Tibial nerve (tissue), 4 donors: Measurements from ENCODE around the gene TRIM8. TPM values are rescaled to one million over a fixed set of nuclear protein-coding genes. Genes with fewer than 3 reads are reported as not detected.

Source experiments
- DNase-seq, 2 donors: peaks; one replicate each; pipeline ENCODE4 v3.0.0-alpha.2; 2019; ENCODE audit warnings: low spot score in 2 of 2
- H3K27ac ChIP-seq, 4 donors: fragments of 200-600 bp; sonication (generic) in 3 of 4; one replicate each; pipeline ENCODE4 v1.5.1; 2017 to 2019; ENCODE audit warnings: mild to moderate bottlenecking in 1 of 4
- H3K27me3 ChIP-seq, 2 donors: fragments of 200-600 bp; sonication (generic) in 1 of 2; one replicate each; pipeline versions ENCODE4 v1.5.1 to v1.6.0; 2017 to 2019
- H3K36me3 ChIP-seq, 3 donors: fragments of 200-600 bp; sonication (generic); one replicate each; pipeline ENCODE4 v1.5.1; 2018 to 2019
- H3K4me1 ChIP-seq, 4 donors: fragments of 200-600 bp; sonication (generic) in 3 of 4; one replicate each; pipeline ENCODE4 v1.5.1; 2017 to 2019
- H3K4me3 ChIP-seq, 4 donors: fragments of 200-600 bp; sonication (generic) in 3 of 4; one replicate each; pipeline ENCODE4 v1.5.1; 2017 to 2019; ENCODE audit warnings: mild to moderate bottlenecking in 1 of 4, moderate library complexity in 1 of 4
- H3K9me3 ChIP-seq, 4 donors: fragments of 200-600 bp; sonication (generic) in 3 of 4; one replicate each; pipeline ENCODE4 v1.5.1; 2017 to 2019
- EP300 ChIP-seq, 2 donors: sonication (generic); formaldehyde crosslinking; IDR thresholded peaks; one replicate each; pipeline ENCODE4 v1.6.1; 2017; ENCODE audit warnings: antibody characterized with exemption in 2 of 2, mild to moderate bottlenecking in 1 of 2
- POLR2A ChIP-seq, 2 donors: fragments of 450-650 bp; IDR thresholded peaks; one replicate each; pipeline ENCODE4 v1.6.1; 2017; ENCODE audit warnings: antibody characterized with exemption in 2 of 2, mild to moderate bottlenecking in 2 of 2, moderate library complexity in 2 of 2
- WGBS, 2 donors: methylation state at CpG; one replicate each; pipeline ENCODE4 v1.1.5; 2018; 5-methylcytosine and 5-hydroxymethylcytosine counted together
- total RNA-seq, 4 donors: library from RNA; depleted of rRNA; stranded (reverse); fragments of >200 nt; gene quantifications; one replicate each; pipeline ENCODE4 v1.1.0, GENCODE V29; 2016
- TF ChIP-seq, protein P1 (sequence below), 5 experiments: fragments of 200-600 bp in 3 of 5; fragments of 450-650 bp in 2 of 5; sonication (generic) in 3 of 5; IDR thresholded peaks; one replicate each; pipeline ENCODE4 v1.5.1; 2016 to 2019; ENCODE audit warnings: antibody characterized with exemption in 5 of 5, mild to moderate bottlenecking in 3 of 5, moderate library complexity in 2 of 5

The TRIM8 gene
- total RNA-seq, 4 donors from 2014 or later, result 156 to 206 (median 157) TPM

DNA sequence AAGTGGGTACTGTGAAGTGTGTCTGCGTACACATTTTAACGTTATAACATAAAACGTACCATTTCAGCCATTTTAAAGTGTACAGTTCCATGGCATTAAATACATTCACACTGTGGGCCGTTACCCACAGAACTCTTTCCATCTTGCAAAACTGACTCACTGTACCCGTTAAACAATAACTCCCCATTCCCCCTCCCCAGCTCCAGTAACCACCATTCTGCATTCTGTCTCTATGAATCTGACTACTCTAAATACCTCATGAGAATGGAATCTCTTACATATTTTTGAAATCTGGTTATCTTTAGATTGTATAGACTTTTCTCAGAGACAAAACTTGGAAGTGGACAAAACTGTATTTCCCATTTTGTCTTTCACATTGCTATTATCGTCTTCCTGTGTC, 60.6 kb downstream of the TRIM8 start:
- no peak overlapping the region for H3K27ac ChIP-seq
- 60 to 75% methylated on average over 6 of the region's 6 CpGs for WGBS, 2 donors
- peaks cover 0 to 48% (median 4%) of the 10 kb centered on the region in 4 donors for H3K4me1 ChIP-seq
- H3K9me3 ChIP-seq, result no peaks in the 10 kb centered on the region
- peaks cover 0 to 6% (median 0%) of the 10 kb centered on the region in 3 donors for H3K36me3 ChIP-seq
- TF ChIP-seq, protein P1, sequence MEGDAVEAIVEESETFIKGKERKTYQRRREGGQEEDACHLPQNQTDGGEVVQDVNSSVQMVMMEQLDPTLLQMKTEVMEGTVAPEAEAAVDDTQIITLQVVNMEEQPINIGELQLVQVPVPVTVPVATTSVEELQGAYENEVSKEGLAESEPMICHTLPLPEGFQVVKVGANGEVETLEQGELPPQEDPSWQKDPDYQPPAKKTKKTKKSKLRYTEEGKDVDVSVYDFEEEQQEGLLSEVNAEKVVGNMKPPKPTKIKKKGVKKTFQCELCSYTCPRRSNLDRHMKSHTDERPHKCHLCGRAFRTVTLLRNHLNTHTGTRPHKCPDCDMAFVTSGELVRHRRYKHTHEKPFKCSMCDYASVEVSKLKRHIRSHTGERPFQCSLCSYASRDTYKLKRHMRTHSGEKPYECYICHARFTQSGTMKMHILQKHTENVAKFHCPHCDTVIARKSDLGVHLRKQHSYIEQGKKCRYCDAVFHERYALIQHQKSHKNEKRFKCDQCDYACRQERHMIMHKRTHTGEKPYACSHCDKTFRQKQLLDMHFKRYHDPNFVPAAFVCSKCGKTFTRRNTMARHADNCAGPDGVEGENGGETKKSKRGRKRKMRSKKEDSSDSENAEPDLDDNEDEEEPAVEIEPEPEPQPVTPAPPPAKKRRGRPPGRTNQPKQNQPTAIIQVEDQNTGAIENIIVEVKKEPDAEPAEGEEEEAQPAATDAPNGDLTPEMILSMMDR (IDR thresholded peaks at IDR 0.05), result no peak
- TF ChIP-seq EP300 (IDR thresholded peaks at IDR 0.05), result no peak
- no peak for TF ChIP-seq POLR2A (IDR thresholded peaks at IDR 0.05)
- H3K4me3 ChIP-seq, result no peak overlapping the region
- no peaks in the 10 kb centered on the region for H3K27me3 ChIP-seq
- no peak for DNase-seq

DNA sequence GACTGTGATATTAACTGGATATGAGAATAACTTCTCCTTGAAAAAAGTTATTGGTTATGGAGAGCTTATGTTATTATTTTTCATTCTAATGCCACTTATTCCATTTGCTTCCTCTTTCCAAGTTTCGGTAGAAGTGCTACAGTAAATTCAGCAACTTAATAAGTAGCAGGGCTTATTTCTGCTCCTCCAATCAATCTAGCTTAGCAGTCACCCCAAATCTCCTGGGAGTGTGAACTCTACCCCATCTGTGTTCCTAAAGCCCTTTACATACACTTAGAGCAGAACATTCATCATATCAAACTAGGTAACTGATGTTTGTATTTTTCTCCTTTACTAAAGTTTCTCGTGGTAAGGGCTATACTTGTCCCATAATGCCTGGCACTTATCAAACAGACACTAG, 61.3 kb downstream of the TRIM8 start:
- WGBS, 2 donors, result 69 to 74% methylated on average over 2 of the region's 2 CpGs

More for the DNA sequence above, 61.3 kb downstream of the TRIM8 start:
- no peak for DNase-seq
- peaks cover 0 to 6% (median 0%) of the 10 kb centered on the region in 3 donors for H3K36me3 ChIP-seq
- no peak for TF ChIP-seq EP300 (IDR thresholded peaks at IDR 0.05)
- TF ChIP-seq, protein P1 (IDR thresholded peaks at IDR 0.05), result no peak
- no peak for TF ChIP-seq POLR2A (IDR thresholded peaks at IDR 0.05)
- no peaks in the 10 kb centered on the region for H3K9me3 ChIP-seq
- H3K4me3 ChIP-seq, result no peak overlapping the region
- H3K4me1 ChIP-seq, result peaks cover 0 to 52% (median 4%) of the 10 kb centered on the region in 4 donors
- H3K27me3 ChIP-seq, result no peaks in the 10 kb centered on the region
- H3K27ac ChIP-seq, result no peak overlapping the region

Other genes with a start within 250 kb of the TRIM8 start
- gene NFKB2, start 248.8 kb upstream of the TRIM8 start, total RNA-seq, result 10 to 100 TPM; 19.3 to 49.2 (median 31.8) TPM
- gene PSD, start 225.7 kb upstream of the TRIM8 start, total RNA-seq, result 1 to 10 TPM in 1 of 4 donors, under 1 TPM in 3; 0.30 to 1.1 (median 0.70) TPM
- gene FBXL15, start 223.6 kb upstream of the TRIM8 start, total RNA-seq, result 10 to 100 TPM; 25.8 to 51.1 (median 46.2) TPM
- 100 to 1,000 TPM in 3 of 4 donors, 10 to 100 TPM in 1; 86.4 to 195 (median 131) TPM for gene CUEDC2, start 211.9 kb upstream of the TRIM8 start, total RNA-seq
- gene C10orf95, start 192.9 kb upstream of the TRIM8 start, total RNA-seq, result 1 to 10 TPM in 1 of 4 donors, not detected in 3; 1.4 TPM
- gene ACTR1A, start 141.8 kb upstream of the TRIM8 start, total RNA-seq, result 100 to 1,000 TPM in 2 of 4 donors, 10 to 100 TPM in 2; 85.5 to 114 (median 105) TPM
- gene SUFU, start 140.5 kb upstream of the TRIM8 start, total RNA-seq, result 10 to 100 TPM in 3 of 4 donors, 1 to 10 TPM in 1; 9.8 to 17.1 (median 14.2) TPM
- gene ARL3, start 69.9 kb downstream of the TRIM8 start, total RNA-seq, result 10 to 100 TPM; 11.0 to 17.7 (median 13.8) TPM
- gene SFXN2, start 70.2 kb downstream of the TRIM8 start, total RNA-seq, result 10 to 100 TPM in 3 of 4 donors, 1 to 10 TPM in 1; 7.2 to 26.4 (median 11.3) TPM
- gene WBP1L, start 99.5 kb downstream of the TRIM8 start, total RNA-seq, result 100 to 1,000 TPM in 3 of 4 donors, 10 to 100 TPM in 1; 89.4 to 191 (median 158) TPM
- gene CYP17A1, start 192.9 kb downstream of the TRIM8 start, total RNA-seq, result not detected
- gene BORCS7, start 209.8 kb downstream of the TRIM8 start, total RNA-seq, result 10 to 100 TPM; 18.4 to 40.2 (median 37.3) TPM
- gene AS3MT, start 225.0 kb downstream of the TRIM8 start, total RNA-seq, result 1 to 10 TPM; 2.6 to 9.6 (median 5.3) TPM